Heart right ventricle (tissue), 16 donors: ENCODE measurements around the gene BCAR3. TPM values are rescaled to one million over a fixed set of nuclear protein-coding genes. Genes with fewer than 3 reads are reported as not detected.
A peak's percentile ranks its signal among the peaks of the same experiment; 100 is the strongest.

Experiments used
- ATAC-seq, 8 donors: fragments of 200-7000 bp; cut with Tn5 transposase; one replicate each; pipeline ENCODE4 v1.9.1; 2020; ENCODE audit warnings: mild to moderate bottlenecking in 8 of 8, moderate library complexity in 8 of 8, moderate number of reproducible peaks in 1 of 8
- DNase-seq, 2 donors: peaks; one replicate each; pipeline ENCODE4 v3.0.0-alpha.2; 2020
- H3K27ac ChIP-seq, 10 donors: fragments of 200-600 bp; sonication (generic) in 2 of 10; one replicate each; pipeline versions ENCODE4 v1.5.0 to v1.8.0; 2020 to 2022; ENCODE audit warnings: mild to moderate bottlenecking in 3 of 10
- H3K27me3 ChIP-seq, 7 donors: fragments of 200-600 bp; one replicate each; pipeline ENCODE4 v1.8.0; 2021 to 2022; ENCODE audit warnings: mild to moderate bottlenecking in 2 of 7
- H3K36me3 ChIP-seq, 9 donors: fragments of 200-600 bp; sonication (generic) in 1 of 9; one replicate each; pipeline versions ENCODE4 v1.5.0 to v1.8.0; 2020 to 2022; ENCODE audit warnings: mild to moderate bottlenecking in 2 of 9
- H3K4me1 ChIP-seq, 9 donors: fragments of 200-600 bp; sonication (generic) in 1 of 9; one replicate each; pipeline versions ENCODE4 v1.5.0 to v1.8.0; 2020 to 2022; ENCODE audit warnings: mild to moderate bottlenecking in 4 of 9
- H3K4me3 ChIP-seq, 10 donors: fragments of 200-600 bp; sonication (generic) in 2 of 10; one replicate each; pipeline versions ENCODE4 v1.5.0 to v1.8.0; 2020 to 2022; ENCODE audit warnings: mild to moderate bottlenecking in 7 of 10, moderate library complexity in 2 of 10
- H3K9me3 ChIP-seq, 11 donors: fragments of 200-600 bp in 10 of 11; sonication (generic) in 2 of 11; one replicate each; pipeline versions ENCODE4 v1.5.0 to v1.8.0; 2013 to 2022; ENCODE audit warnings: mild to moderate bottlenecking in 2 of 11, control low read depth in 1 of 11, moderate library complexity in 1 of 11
- CTCF ChIP-seq, 9 donors: fragments of 200-600 bp; sonication (generic) in 2 of 9; IDR thresholded peaks; one replicate each; pipeline versions ENCODE4 v1.5.0 to v1.8.0; 2021 to 2022; ENCODE audit warnings: antibody characterized with exemption in 9 of 9, mild to moderate bottlenecking in 5 of 9, moderate library complexity in 1 of 9
- WGBS, 2 donors: extraction: QIAGEN DNeasy Blood & Tissue Kit; methylation state at CpG; one replicate each; pipeline ENCODE4 v1.1.7; 2013; ENCODE audit warnings: inconsistent platforms in 1 of 2; 5-methylcytosine and 5-hydroxymethylcytosine counted together
- intact Hi-C, 10 donors: fragments of 100-400 bp; cut with DNase I; formaldehyde crosslinking; loops; one replicate each; pipeline versions ENCODE4 v1.11.1 to v1.14.2; 2022
- polyA plus RNA-seq, 2 donors: library from polyadenylated mRNA; stranded (reverse); fragments of 200-250 nt; gene quantifications; one replicate each; pipeline ENCODE4 v1.2.3, GENCODE V29; 2013
- total RNA-seq, 10 donors: library from RNA; stranded (reverse); fragmentation: NEBNext Ultra II Directional in 3 of 10; extraction: Animal tissue kit (Norgen Biotek cat#: 25700) in 3 of 10; gene quantifications; one replicate each; pipeline versions ENCODE4 v1.2.1 to v1.2.4, GENCODE V29; 2021 to 2023
- donor health status: Arrhythmogenic right ventricular cardiomyopathy.
- donor health status: ischemic (EF 13 %, LVEDD 7.1; RV severe dilation, severe dysfunction).
- donor health status: healthy with polysubstance abuse.
- donor health status: DM: no; HTN: yes; CAD: no.
- donor health status: DM: no; HTN: no; CAD: no.
- donor health status: ischemic (EF 25% LVEDD 6.9; RV normal size, moderate dysfunction).
- donor health status: ischemic (EF 25% LVEDD 5.7; RV mildly dilated, moderate dysfunction).
- donor health status: healthy.
- donor health status: DM: yes; HTN: yes; CAD: no.
- donor health status: Ischemic cardiomyopathy.
- donor health status: ischemic (EF 35%, LVEDD 5.7; RV mildly dilated, moderate dysfunction).
- donor health status: nonischemic (EF 11% LVEDD 7.7; RV severe dilation, severe dysfunction).
- donor health status: DM: yes; HTN: yes; CAD: no.
- donor health status: PGD.
- donor health status: ischemic (EF 29% LVEDD 5.4; RV normal size, mild dysfunction).
- donor health status: nonischemic (EF 23%, LVEDD 6.1; RV moderate dilation, normal function).

BCAR3 gene
- total and polyA plus RNA-seq, 12 donors = 6.6 to 36.0 (median 15.9) TPM

- Histone ChIP-seq H3K27ac (no peak overlapping the region), H3K4me1 (peaks cover 0 to 39% (median 0%) of the 10 kb centered on the region in 9 donors), H3K36me3 (no peaks in the 10 kb centered on the region), H3K4me3 (no peak overlapping the region), H3K27me3 (no peaks in the 10 kb centered on the region), H3K9me3 (no peaks in the 10 kb centered on the region)
- 86 to 88% methylated on average over 7 of the region's 7 CpGs for WGBS, 2 donors
- DNase-seq (no peak), ATAC-seq (peak in 1 of 8 donors; percentile 23)
- intact Hi-C loops = no loop called here
- no peak for TF ChIP-seq CTCF (IDR thresholded peaks at IDR 0.05)
Observed at GRCh38 chr1:93692983-93693591, 11.4 kb upstream of the BCAR3 start.

- no peak for TF ChIP-seq CTCF (IDR thresholded peaks at IDR 0.05)
- no peak for DNase-seq
- Histone ChIP-seq H3K27me3 (no peaks in the 10 kb centered on the region), H3K27ac (no peak overlapping the region), H3K4me1 (peaks cover 0 to 39% (median 0%) of the 10 kb centered on the region in 9 donors), H3K9me3 (no peaks in the 10 kb centered on the region), H3K36me3 (no peaks in the 10 kb centered on the region), H3K4me3 (no peak overlapping the region)
- WGBS, 2 donors = 65 to 70% methylated on average over 2 of the region's 2 CpGs
- ATAC-seq = no peak
- intact Hi-C loops = no loop called here
Observed at GRCh38 chr1:93692451-93692861, 10.8 kb upstream of the BCAR3 start.

GRCh38 chr1:93692026-93692425 is 10.4 kb upstream of the BCAR3 start:
- no peak overlapping the region for H3K4me3 ChIP-seq

More at GRCh38 chr1:93692026-93692425, 10.4 kb upstream of the BCAR3 start:
- WGBS, 2 donors = 71 to 72% methylated on average over 4 of the region's 4 CpGs
- no peak for ATAC-seq
- DNase-seq = no peak
- Histone ChIP-seq H3K9me3 (no peaks in the 10 kb centered on the region), H3K36me3 (no peaks in the 10 kb centered on the region), H3K27ac (no peak overlapping the region), H3K4me1 (peaks cover 0 to 39% (median 0%) of the 10 kb centered on the region in 9 donors), H3K27me3 (no peaks in the 10 kb centered on the region)
- intact Hi-C loops = no loop called here
- no peak for TF ChIP-seq CTCF (IDR thresholded peaks at IDR 0.05)
